ENCODE results near the gene PLOD3.

The PLOD3 gene

DNA sequence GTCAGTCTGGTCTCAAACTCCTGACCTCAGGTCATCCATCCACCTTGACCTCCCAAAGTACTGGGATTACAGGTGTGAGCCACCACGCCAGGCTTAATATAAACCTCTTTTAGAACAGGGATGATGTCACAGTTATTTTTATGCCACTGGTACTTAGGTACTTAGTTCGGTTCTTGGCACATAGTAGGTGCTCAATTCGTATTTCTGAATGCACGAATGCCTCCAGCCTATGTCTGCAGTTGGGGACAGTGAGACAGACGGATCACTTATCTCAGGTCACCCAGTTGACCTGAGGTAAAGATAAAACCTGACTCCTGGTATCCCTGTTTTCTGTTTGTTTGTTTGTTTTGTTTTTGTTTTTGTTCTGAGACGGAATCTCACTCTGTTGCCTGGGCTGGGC lies 31.2 kb downstream of the PLOD3 start:
- Histone ChIP-seq H3K4me2 (ENCODE audit: low read length) (no peak overlapping the region), H3K9me3 (ENCODE audit: low read length) (no peaks in the 10 kb centered on the region), H3K4me3 (ENCODE audit: low read depth, low read length, poor library complexity, severe bottlenecking) (no peak overlapping the region), H4K20me1 (ENCODE audit: insufficient read depth, low read length) (no peaks in the 10 kb centered on the region), H3K9me2 (ENCODE audit: low read depth, low read length) (no peaks in the 10 kb centered on the region), H3F3A (ENCODE audit: insufficient read depth, low read length) (no peaks in the 10 kb centered on the region), H3K27me3 (ENCODE audit: insufficient read depth, low read length) (peaks cover 4% of the 10 kb centered on the region; the same call in 1 of the 2 replicates), H3K4me1 (ENCODE audit: insufficient read depth, low read length, severe bottlenecking) (no peaks in the 10 kb centered on the region), H3K79me2 (ENCODE audit: insufficient read depth, low read length) (no peaks in the 10 kb centered on the region), H3K9ac (ENCODE audit: low read length) (no peak overlapping the region), H2AFZ (ENCODE audit: low read length) (no peak overlapping the region), H3K36me3 (ENCODE audit: insufficient read depth, low read length) (no peaks in the 10 kb centered on the region), H3K27ac (ENCODE audit: low read depth, low read length, poor library complexity, severe bottlenecking) (no peak overlapping the region)
- TF ChIP-seq EZH2 (IDR thresholded peaks at IDR 0.05; ENCODE audit: borderline replicate concordance, low read length), result no peak
- TF ChIP-seq, protein P1, sequence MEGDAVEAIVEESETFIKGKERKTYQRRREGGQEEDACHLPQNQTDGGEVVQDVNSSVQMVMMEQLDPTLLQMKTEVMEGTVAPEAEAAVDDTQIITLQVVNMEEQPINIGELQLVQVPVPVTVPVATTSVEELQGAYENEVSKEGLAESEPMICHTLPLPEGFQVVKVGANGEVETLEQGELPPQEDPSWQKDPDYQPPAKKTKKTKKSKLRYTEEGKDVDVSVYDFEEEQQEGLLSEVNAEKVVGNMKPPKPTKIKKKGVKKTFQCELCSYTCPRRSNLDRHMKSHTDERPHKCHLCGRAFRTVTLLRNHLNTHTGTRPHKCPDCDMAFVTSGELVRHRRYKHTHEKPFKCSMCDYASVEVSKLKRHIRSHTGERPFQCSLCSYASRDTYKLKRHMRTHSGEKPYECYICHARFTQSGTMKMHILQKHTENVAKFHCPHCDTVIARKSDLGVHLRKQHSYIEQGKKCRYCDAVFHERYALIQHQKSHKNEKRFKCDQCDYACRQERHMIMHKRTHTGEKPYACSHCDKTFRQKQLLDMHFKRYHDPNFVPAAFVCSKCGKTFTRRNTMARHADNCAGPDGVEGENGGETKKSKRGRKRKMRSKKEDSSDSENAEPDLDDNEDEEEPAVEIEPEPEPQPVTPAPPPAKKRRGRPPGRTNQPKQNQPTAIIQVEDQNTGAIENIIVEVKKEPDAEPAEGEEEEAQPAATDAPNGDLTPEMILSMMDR (IDR thresholded peaks at IDR 0.05; ENCODE audit: low read length), result no peak

DNA sequence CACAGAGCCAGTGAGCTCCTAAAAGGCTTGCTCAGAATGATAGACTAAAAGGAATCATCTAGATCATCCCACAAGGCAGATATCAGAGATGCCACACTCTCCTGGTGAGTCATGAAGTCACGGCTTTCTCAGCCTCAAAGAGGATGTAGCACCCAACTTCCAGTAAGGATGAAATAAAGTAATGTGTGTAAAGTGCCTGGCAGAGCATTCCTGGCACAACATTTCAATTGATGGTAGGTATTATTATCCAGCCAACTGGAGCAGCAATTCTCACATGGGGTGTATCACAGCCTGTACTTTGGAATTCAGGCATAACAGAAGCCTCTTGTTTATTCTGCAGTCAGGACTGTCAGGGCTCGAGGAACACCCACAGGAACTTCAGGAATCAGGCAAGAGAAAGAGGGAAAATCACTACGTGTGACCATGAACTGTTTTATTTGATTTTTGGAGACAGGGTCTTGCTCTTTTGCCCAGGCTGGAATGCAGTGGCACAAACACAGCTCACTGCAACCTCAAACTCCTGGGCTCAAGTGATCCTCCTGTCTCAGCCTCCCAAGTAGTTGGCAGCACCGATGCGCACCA lies 32.0 kb downstream of the PLOD3 start:
- peaks cover 4% of the 10 kb centered on the region; the same call in 1 of the 2 replicates for H3K27me3 ChIP-seq (ENCODE audit: insufficient read depth, low read length)
- no peaks in the 10 kb centered on the region for H4K20me1 ChIP-seq (ENCODE audit: insufficient read depth, low read length)
- no peak overlapping the region for H3K4me3 ChIP-seq (ENCODE audit: low read depth, low read length, poor library complexity, severe bottlenecking)
- no peaks in the 10 kb centered on the region for H3K9me2 ChIP-seq (ENCODE audit: low read depth, low read length)
- H3K9ac ChIP-seq (ENCODE audit: low read length), result no peak overlapping the region
- no peak overlapping the region for H3K27ac ChIP-seq (ENCODE audit: low read depth, low read length, poor library complexity, severe bottlenecking)
- TF ChIP-seq, protein P1 (IDR thresholded peaks at IDR 0.05; ENCODE audit: low read length), result no peak
- no peak for TF ChIP-seq EZH2 (IDR thresholded peaks at IDR 0.05; ENCODE audit: borderline replicate concordance, low read length)
- no peaks in the 10 kb centered on the region for H3K79me2 ChIP-seq (ENCODE audit: insufficient read depth, low read length)
- no peak overlapping the region for H3K4me2 ChIP-seq (ENCODE audit: low read length)
- H3K36me3 ChIP-seq (ENCODE audit: insufficient read depth, low read length), result no peaks in the 10 kb centered on the region
- H3F3A ChIP-seq (ENCODE audit: insufficient read depth, low read length), result no peaks in the 10 kb centered on the region
- H2AFZ ChIP-seq (ENCODE audit: low read length), result no peak overlapping the region
- no peaks in the 10 kb centered on the region for H3K9me3 ChIP-seq (ENCODE audit: low read length)
- H3K4me1 ChIP-seq (ENCODE audit: insufficient read depth, low read length, severe bottlenecking), result no peaks in the 10 kb centered on the region

DNA sequence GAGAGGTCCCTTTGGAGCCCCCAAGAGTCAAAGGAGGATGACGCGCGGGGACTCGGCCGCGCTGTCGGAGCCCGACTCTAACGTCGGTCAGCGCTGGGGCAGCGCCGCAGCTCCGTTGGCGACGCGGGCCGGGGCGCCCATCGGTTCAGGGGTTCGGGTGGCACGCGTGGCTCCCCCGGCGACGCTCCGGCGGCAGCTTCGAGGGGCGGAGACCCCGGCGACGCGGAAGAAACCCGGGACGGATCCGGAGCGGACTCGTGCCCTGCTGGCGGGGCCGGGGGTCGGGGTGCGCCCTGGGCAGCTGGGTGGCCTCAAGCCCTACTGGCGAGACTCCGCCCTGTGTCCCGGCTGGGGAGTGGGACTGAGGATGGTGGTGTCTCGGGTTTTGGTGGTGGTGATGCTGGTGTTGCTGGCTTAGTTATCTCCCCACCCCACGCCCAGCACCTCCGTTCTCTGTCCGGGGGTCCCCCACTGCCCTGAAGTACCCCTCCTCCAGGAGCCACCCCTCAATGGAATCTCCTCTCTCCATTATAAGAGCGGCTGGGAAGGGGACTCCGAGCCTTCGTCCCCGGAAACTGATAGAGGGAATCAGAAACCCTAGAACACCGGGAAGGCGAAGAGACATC lies 37.1 kb downstream of the PLOD3 start, which contains the start of gene NAT16:
Gene NAT16 (minus strand): TSS at position 164 of the 626 bp plus-strand sequence. CDS start 5,486 bp downstream, outside the sequence.
- no peak within 1 kb of the TSS for H3K4me2 ChIP-seq (ENCODE audit: low read length)
- H3K27me3 ChIP-seq (ENCODE audit: insufficient read depth, low read length), result peaks cover 12% of the 10 kb centered on the region
- no peaks in the 10 kb centered on the region for H3F3A ChIP-seq (ENCODE audit: insufficient read depth, low read length)
- no peak within 1 kb of the TSS for H3K9ac ChIP-seq (ENCODE audit: low read length)
- no peak for TF ChIP-seq EZH2 (IDR thresholded peaks at IDR 0.05; ENCODE audit: borderline replicate concordance, low read length)
- TF ChIP-seq, protein P1 (IDR thresholded peaks at IDR 0.05; ENCODE audit: low read length), result no peak
- H2AFZ ChIP-seq (ENCODE audit: low read length), result no peak within 1 kb of the TSS
- H3K4me1 ChIP-seq (ENCODE audit: insufficient read depth, low read length, severe bottlenecking), result no peaks in the 10 kb centered on the region
- H3K27ac ChIP-seq (ENCODE audit: low read depth, low read length, poor library complexity, severe bottlenecking), result no peak within 1 kb of the TSS
- no peaks in the 10 kb centered on the region for H3K36me3 ChIP-seq (ENCODE audit: insufficient read depth, low read length)
- no peaks in the 10 kb centered on the region for H4K20me1 ChIP-seq (ENCODE audit: insufficient read depth, low read length)
- H3K79me2 ChIP-seq (ENCODE audit: insufficient read depth, low read length), result no peaks in the 10 kb centered on the region
- H3K9me2 ChIP-seq (ENCODE audit: low read depth, low read length), result no peaks in the 10 kb centered on the region
- H3K4me3 ChIP-seq (ENCODE audit: low read depth, low read length, poor library complexity, severe bottlenecking), result no peak within 1 kb of the TSS
- no peaks in the 10 kb centered on the region for H3K9me3 ChIP-seq (ENCODE audit: low read length)
